Karpas-422 (cell line): ENCODE data around the gene OSBP2. TPM values are rescaled to one million over a fixed set of nuclear protein-coding genes. Genes with fewer than 3 reads are reported as not detected.

ENCODE experiments used
- DNase-seq: peaks from one replicate; pipeline ENCODE4 v3.0.0-alpha.2; 2015
- H2AFZ ChIP-seq: fragments of 200-600 bp; sonication (generic); 2 replicates; pipeline ENCODE4 v1.6.1; 2014; ENCODE audit warnings: antibody characterized with exemption, low read length, mixed read lengths
- H3K27ac ChIP-seq: fragments of 200-600 bp; sonication (generic); 2 replicates; pipeline ENCODE4 v1.5.1; 2014; ENCODE audit warnings: mild to moderate bottlenecking, low read length, moderate library complexity
- H3K27me3 ChIP-seq: fragments of 200-600 bp; sonication (generic); 2 replicates; pipeline ENCODE4 v1.6.1; 2014; ENCODE audit warnings: low read length, mixed read lengths
- H3K36me3 ChIP-seq: fragments of 200-600 bp; sonication (generic); 2 replicates; pipeline ENCODE4 v1.6.1; 2014; ENCODE audit warnings: low read length, mixed read lengths; ENCODE audit not compliant: insufficient read depth
- H3K4me1 ChIP-seq: fragments of 200-600 bp; sonication (generic); 2 replicates; pipeline ENCODE4 v1.6.1; 2014; ENCODE audit warnings: mild to moderate bottlenecking, low read length, mixed read lengths
- H3K4me2 ChIP-seq: fragments of 200-600 bp; sonication (generic); 2 replicates; pipeline ENCODE4 v1.6.1; 2014; ENCODE audit warnings: low read length, low read depth, mild to moderate bottlenecking; ENCODE audit not compliant: poor library complexity, severe bottlenecking
- H3K4me3 ChIP-seq: fragments of 200-600 bp; sonication (generic); 2 replicates; pipeline ENCODE4 v1.5.1; 2014; ENCODE audit warnings: mild to moderate bottlenecking, antibody characterized with exemption, low read length, mixed read lengths
- H3K79me2 ChIP-seq: fragments of 200-600 bp; sonication (generic); 2 replicates; pipeline ENCODE4 v1.6.1; 2014; ENCODE audit warnings: mild to moderate bottlenecking, low read length, mixed read lengths
- H3K9ac ChIP-seq: fragments of 200-600 bp; sonication (generic); 2 replicates; pipeline ENCODE4 v1.6.0; 2014; ENCODE audit warnings: low read length
- H3K9me2 ChIP-seq: fragments of 200-600 bp; sonication (generic), shearing (Covaris generic); replicated peaks from 2 replicates; pipeline ENCODE4 v1.6.0; 2014; ENCODE audit warnings: mild to moderate bottlenecking, low read length, moderate library complexity; ENCODE audit not compliant: insufficient read depth
- H3K9me3 ChIP-seq: fragments of 300-700, 200-600 bp; sonication (generic); 2 replicates; pipeline ENCODE4 v1.6.1; 2014; ENCODE audit warnings: low read length, mixed read lengths
- H4K20me1 ChIP-seq: fragments of 200-600 bp; sonication (generic); 2 replicates; pipeline ENCODE4 v1.6.1; 2014; ENCODE audit warnings: mild to moderate bottlenecking, antibody characterized with exemption, low read length, low read depth; ENCODE audit not compliant: insufficient read depth
- total RNA-seq: library from RNA; depleted of rRNA; stranded (reverse); fragments of >200 nt; shearing (Covaris generic); gene quantifications from 2 replicates; pipeline ENCODE4 v1.2.3, GENCODE V29; 2014; ENCODE audit warnings: low replicate concordance

Gene OSBP2
- total RNA-seq, 1 experiment from 2014 or later = 0.07 TPM

GRCh38 chr22:30871391-30872284 lies 177.0 kb downstream of the OSBP2 start:
- Histone ChIP-seq H2AFZ (no peak overlapping the region), H3K4me3 (no peak overlapping the region), H3K36me3 (no peaks in the 10 kb centered on the region), H3K4me1 (peaks cover 6% of the 10 kb centered on the region), H4K20me1 (no peaks in the 10 kb centered on the region), H3K27ac (no peak overlapping the region), H3K79me2 (no peaks in the 10 kb centered on the region), H3K4me2 (no peak overlapping the region), H3K27me3 (no peaks in the 10 kb centered on the region), H3K9me3 (no peaks in the 10 kb centered on the region), H3K9ac (no peak overlapping the region), H3K9me2 (no peaks in the 10 kb centered on the region)
- no peak for DNase-seq

- no peaks in the 10 kb centered on the region for H3K36me3 ChIP-seq
- no peaks in the 10 kb centered on the region for H3K79me2 ChIP-seq
- H3K4me3 ChIP-seq = no peak overlapping the region
- DNase-seq = no peak
- H3K4me1 ChIP-seq = peaks cover 14% of the 10 kb centered on the region
- no peaks in the 10 kb centered on the region for H3K27me3 ChIP-seq
- H2AFZ ChIP-seq = no peak overlapping the region
- H3K9me3 ChIP-seq = no peaks in the 10 kb centered on the region
- no peak overlapping the region for H3K4me2 ChIP-seq
- no peaks in the 10 kb centered on the region for H3K9me2 ChIP-seq
- no peak overlapping the region for H3K9ac ChIP-seq
- H3K27ac ChIP-seq = no peak overlapping the region
- no peaks in the 10 kb centered on the region for H4K20me1 ChIP-seq
Observed at GRCh38 chr22:30872285-30873041, 177.8 kb downstream of the OSBP2 start.

GRCh38 chr22:30873086-30873650 lies 178.5 kb downstream of the OSBP2 start:
- no peak overlapping the region for H3K27ac ChIP-seq
- no peak overlapping the region for H3K9ac ChIP-seq
- no peaks in the 10 kb centered on the region for H3K9me3 ChIP-seq
- no peak overlapping the region for H3K4me2 ChIP-seq
- no peaks in the 10 kb centered on the region for H4K20me1 ChIP-seq
- DNase-seq = no peak
- no peaks in the 10 kb centered on the region for H3K79me2 ChIP-seq
- H3K4me3 ChIP-seq = no peak overlapping the region
- H3K27me3 ChIP-seq = no peaks in the 10 kb centered on the region
- no peaks in the 10 kb centered on the region for H3K9me2 ChIP-seq
- no peak overlapping the region for H2AFZ ChIP-seq
- H3K4me1 ChIP-seq = peaks cover 20% of the 10 kb centered on the region
- no peaks in the 10 kb centered on the region for H3K36me3 ChIP-seq

GRCh38 chr22:30873661-30874060 lies 179.0 kb downstream of the OSBP2 start:
- no peak overlapping the region for H3K4me2 ChIP-seq
- H3K27ac ChIP-seq = no peak overlapping the region
- no peaks in the 10 kb centered on the region for H3K9me2 ChIP-seq
- no peaks in the 10 kb centered on the region for H4K20me1 ChIP-seq
- no peak overlapping the region for H2AFZ ChIP-seq
- H3K9me3 ChIP-seq = no peaks in the 10 kb centered on the region
- H3K27me3 ChIP-seq = no peaks in the 10 kb centered on the region
- no peaks in the 10 kb centered on the region for H3K79me2 ChIP-seq
- H3K4me3 ChIP-seq = no peak overlapping the region
- H3K36me3 ChIP-seq = no peaks in the 10 kb centered on the region
- no peak for DNase-seq
- peaks cover 25% of the 10 kb centered on the region for H3K4me1 ChIP-seq
- no peak overlapping the region for H3K9ac ChIP-seq

DNA sequence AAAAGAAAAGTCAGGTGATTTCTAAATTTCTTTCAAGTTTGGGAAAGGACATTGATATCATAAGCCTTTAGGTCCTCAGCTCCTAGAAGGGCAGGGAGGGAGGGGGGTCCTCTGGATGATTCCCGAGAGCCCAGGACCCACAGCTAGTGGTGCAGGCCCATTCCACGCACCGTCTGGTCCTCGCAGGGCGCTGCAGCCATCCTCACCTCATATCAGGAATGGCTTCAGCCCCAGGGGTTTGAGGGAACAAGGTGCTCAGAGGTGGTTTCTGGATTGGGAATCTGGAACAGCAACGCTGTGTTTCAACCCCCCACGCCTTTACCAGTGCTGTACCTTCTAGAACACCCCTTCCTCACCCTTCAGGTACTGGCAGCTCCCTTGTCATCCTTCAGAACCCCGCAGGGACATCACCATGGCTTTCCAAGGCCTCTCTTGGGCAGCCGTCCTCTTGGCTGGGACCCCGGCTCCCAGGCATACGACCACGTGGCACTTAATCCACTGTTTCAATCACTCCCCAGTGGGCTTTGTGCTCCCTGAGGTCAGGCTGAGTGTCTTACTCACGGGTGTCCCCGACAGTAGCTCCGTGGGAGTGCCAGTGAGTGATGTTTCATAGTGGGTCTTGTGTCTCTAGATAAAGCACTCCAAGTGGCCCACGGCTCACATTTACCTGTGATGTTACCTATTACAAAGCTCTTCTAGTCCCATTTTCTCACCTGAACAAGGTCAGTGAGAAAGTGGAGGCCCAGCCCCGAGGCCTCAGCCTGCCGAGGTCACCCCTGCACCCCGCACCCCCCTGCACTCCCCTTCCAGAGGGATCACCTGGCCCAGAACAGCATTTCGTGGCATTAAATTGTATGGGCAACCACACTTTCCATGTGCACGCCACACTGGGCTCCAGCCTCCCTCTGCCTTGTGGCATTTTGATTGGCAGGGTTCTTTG lies 180.0 kb downstream of the OSBP2 start:
- peaks cover 35% of the 10 kb centered on the region for H3K4me1 ChIP-seq
- H3K36me3 ChIP-seq = no peaks in the 10 kb centered on the region
- H3K4me2 ChIP-seq = no peak overlapping the region
- H3K9me2 ChIP-seq = no peaks in the 10 kb centered on the region
- no peak overlapping the region for H3K4me3 ChIP-seq
- no peak for DNase-seq
- H3K9me3 ChIP-seq = no peaks in the 10 kb centered on the region
- H3K27me3 ChIP-seq = no peaks in the 10 kb centered on the region
- H3K27ac ChIP-seq = no peak overlapping the region
- H4K20me1 ChIP-seq = no peaks in the 10 kb centered on the region
- H3K9ac ChIP-seq = no peak overlapping the region
- no peaks in the 10 kb centered on the region for H3K79me2 ChIP-seq
- H2AFZ ChIP-seq = no peak overlapping the region

GRCh38 chr22:30875481-30876215 lies 181.0 kb downstream of the OSBP2 start:
- Histone ChIP-seq H3K79me2 (no peaks in the 10 kb centered on the region), H4K20me1 (no peaks in the 10 kb centered on the region), H3K9ac (no peak overlapping the region), H3K4me3 (no peak overlapping the region), H3K27me3 (no peaks in the 10 kb centered on the region), H3K9me2 (no peaks in the 10 kb centered on the region), H3K9me3 (no peaks in the 10 kb centered on the region), H3K4me2 (no peak overlapping the region), H3K4me1 (peaks cover 38% of the 10 kb centered on the region), H3K27ac (no peak overlapping the region), H2AFZ (no peak overlapping the region), H3K36me3 (no peaks in the 10 kb centered on the region)
- no peak for DNase-seq

GRCh38 chr22:30876221-30876751 lies 181.6 kb downstream of the OSBP2 start:
- H3K36me3 ChIP-seq = no peaks in the 10 kb centered on the region
- H3K9me3 ChIP-seq = no peaks in the 10 kb centered on the region
- no peak overlapping the region for H2AFZ ChIP-seq
- H3K27ac ChIP-seq = no peak overlapping the region
- H3K9ac ChIP-seq = no peak overlapping the region
- H3K4me2 ChIP-seq = no peak overlapping the region
- H3K4me1 ChIP-seq = peaks cover 38% of the 10 kb centered on the region
- DNase-seq = no peak
- H3K79me2 ChIP-seq = no peaks in the 10 kb centered on the region
- H3K27me3 ChIP-seq = no peaks in the 10 kb centered on the region
- H3K9me2 ChIP-seq = no peaks in the 10 kb centered on the region
- no peak overlapping the region for H3K4me3 ChIP-seq
- H4K20me1 ChIP-seq = no peaks in the 10 kb centered on the region
